LoVo (cell line): ENCODE results near the gene ALX4.

Source experiments
- DNase-seq: peaks from one replicate; pipeline ENCODE4 v3.0.0-alpha.2; 2016; ENCODE audit warnings: low spot score

The ALX4 gene

GRCh38 chr11:44243595-44244343 lies 66.2 kb downstream of the ALX4 start:
- no peak for DNase-seq

GRCh38 chr11:44243086-44243485 lies 66.9 kb downstream of the ALX4 start:
- no peak for DNase-seq

- no peak for DNase-seq
These were observed 68.1 kb downstream of the ALX4 start for GRCh38 chr11:44241851-44242250.

- DNase-seq, result no peak
These were observed 72.8 kb downstream of the ALX4 start for GRCh38 chr11:44237156-44237555.

GRCh38 chr11:44236296-44236695 lies 73.6 kb downstream of the ALX4 start:
- no peak for DNase-seq

- no peak for DNase-seq
These were observed 74.2 kb downstream of the ALX4 start for GRCh38 chr11:44235765-44236201.

- no peak for DNase-seq
These were observed 80.3 kb downstream of the ALX4 start for GRCh38 chr11:44229624-44230023.

GRCh38 chr11:44229098-44229497 lies 80.8 kb downstream of the ALX4 start:
- no peak for DNase-seq

GRCh38 chr11:44228379-44228778 lies 81.6 kb downstream of the ALX4 start:
- no peak for DNase-seq

- DNase-seq, result no peak
These were observed 83.0 kb downstream of the ALX4 start for GRCh38 chr11:44226945-44227344.

- no peak for DNase-seq
These were observed 83.4 kb downstream of the ALX4 start for GRCh38 chr11:44226490-44226889.

GRCh38 chr11:44224867-44225501 lies 85.0 kb downstream of the ALX4 start:
- no peak for DNase-seq

GRCh38 chr11:44223238-44223637 lies 86.7 kb downstream of the ALX4 start:
- no peak for DNase-seq

- DNase-seq, result no peak
These were observed 87.9 kb downstream of the ALX4 start for GRCh38 chr11:44221992-44222391.

- DNase-seq, result no peak
These were observed 88.5 kb downstream of the ALX4 start for GRCh38 chr11:44221456-44221855.

GRCh38 chr11:44219830-44220796 lies 89.8 kb downstream of the ALX4 start:
- DNase-seq, result no peak

- DNase-seq, result no peak
These were observed 92.5 kb downstream of the ALX4 start for GRCh38 chr11:44217432-44217831.

GRCh38 chr11:44213148-44213547 lies 96.8 kb downstream of the ALX4 start:
- DNase-seq, result no peak

GRCh38 chr11:44212128-44212527 lies 97.8 kb downstream of the ALX4 start:
- no peak for DNase-seq
